ENCODE measurements around the gene ZSWIM6.

GRCh38 chr5:61464512-61464911, 132.5 kb downstream of the ZSWIM6 start:
- TF ChIP-seq CTCF (conservative IDR thresholded peaks at IDR 0.05): no peak
- no peak for TF ChIP-seq ZFX (IDR thresholded peaks at IDR 0.05)

Data from C4-2B (cell line).